Gastroesophageal sphincter (tissue), 3 donors: Measurements from ENCODE around the gene FRRS1L.

Experiments used
- CTCF ChIP-seq, 4 experiments: fragments of 200-600 bp in 2 of 4; fragments of 450-650 bp in 2 of 4; sonication (generic) in 1 of 4; IDR thresholded peaks; one replicate each; pipeline ENCODE4 v1.5.1; 2017 to 2019; ENCODE audit warnings: antibody characterized with exemption in 4 of 4, mild to moderate bottlenecking in 2 of 4, moderate library complexity in 2 of 4
- POLR2A ChIP-seq, 2 donors: fragments of 450-650 bp; IDR thresholded peaks; one replicate each; pipeline ENCODE4 v1.6.1; 2017; ENCODE audit warnings: antibody characterized with exemption in 2 of 2, mild to moderate bottlenecking in 2 of 2, moderate library complexity in 1 of 2
- POLR2AphosphoS5 ChIP-seq: sonication (generic); formaldehyde crosslinking; IDR thresholded peaks from one replicate; pipeline ENCODE4 v1.6.1; 2017; ENCODE audit warnings: antibody characterized with exemption

GRCh38 chr9:109098960-109099308 is 68.1 kb downstream of the FRRS1L start:
- TF ChIP-seq CTCF (IDR thresholded peaks at IDR 0.05): peak in 1 of 4 experiments; percentile 14
- TF ChIP-seq POLR2A (IDR thresholded peaks at IDR 0.05): no peak
- peak; percentile 20 for TF ChIP-seq POLR2AphosphoS5
